HG03103 (cell line): ENCODE measurements around the gene NBAS.
"Not testable (repeated sequence)": the region's sequence is repeated elsewhere in the genome, so short reads cannot be mapped to it uniquely, and the experiment has no call there.

Experiments used
- ATAC-seq: cut with Tn5 transposase; IDR thresholded peaks from one replicate; pipeline ENCODE4 v1.9.1; 2021; ENCODE audit warnings: low read depth; ENCODE audit not compliant: unreplicated experiment

NBAS gene

DNA sequence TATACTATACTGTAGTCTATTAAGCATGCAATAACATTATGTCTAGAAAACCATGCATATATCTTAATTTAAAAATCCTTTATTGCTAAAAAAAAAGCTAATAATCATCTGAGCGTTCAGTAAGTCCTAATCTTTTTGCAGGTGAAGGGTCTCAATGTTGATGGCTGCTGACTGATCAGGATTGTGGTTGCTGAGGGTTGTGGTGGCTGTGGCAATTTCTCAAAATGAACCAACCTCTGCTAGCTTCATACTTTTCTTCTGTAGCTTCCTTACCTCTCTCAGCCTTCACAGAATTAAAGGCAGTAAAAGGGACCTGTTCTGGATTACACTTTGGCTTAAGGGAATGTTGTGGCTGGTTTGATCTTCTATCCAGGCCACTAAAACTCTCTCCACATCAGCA, 235.8 kb downstream of the NBAS start:
- ATAC-seq: no peak

DNA sequence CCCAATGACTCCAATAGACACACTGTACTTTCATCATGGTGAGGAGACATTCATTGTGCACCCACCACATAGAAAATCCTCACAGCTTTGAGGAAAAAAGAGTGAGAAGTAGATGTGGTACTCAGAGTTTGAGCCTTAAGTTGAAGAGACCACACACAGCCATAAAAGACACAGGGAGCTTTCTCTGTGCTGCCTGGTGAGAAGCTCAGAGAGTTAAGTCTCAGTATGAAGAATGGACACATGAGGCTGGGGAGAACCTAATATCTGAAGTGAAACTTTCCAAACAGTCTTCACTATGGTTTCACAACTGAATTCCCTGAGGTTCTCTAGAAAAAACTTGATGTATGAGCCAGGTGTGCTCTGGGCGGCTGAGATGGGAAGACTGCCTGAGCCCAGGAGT, 237.9 kb downstream of the NBAS start:
- no peak for ATAC-seq

GRCh38 chr2:15321481-15321880, 239.7 kb downstream of the NBAS start:
- ATAC-seq: not testable (repeated sequence)

GRCh38 chr2:15316370-15316814, 244.7 kb downstream of the NBAS start:
- no peak for ATAC-seq

GRCh38 chr2:15315411-15315810, 245.7 kb downstream of the NBAS start:
- no peak for ATAC-seq

DNA sequence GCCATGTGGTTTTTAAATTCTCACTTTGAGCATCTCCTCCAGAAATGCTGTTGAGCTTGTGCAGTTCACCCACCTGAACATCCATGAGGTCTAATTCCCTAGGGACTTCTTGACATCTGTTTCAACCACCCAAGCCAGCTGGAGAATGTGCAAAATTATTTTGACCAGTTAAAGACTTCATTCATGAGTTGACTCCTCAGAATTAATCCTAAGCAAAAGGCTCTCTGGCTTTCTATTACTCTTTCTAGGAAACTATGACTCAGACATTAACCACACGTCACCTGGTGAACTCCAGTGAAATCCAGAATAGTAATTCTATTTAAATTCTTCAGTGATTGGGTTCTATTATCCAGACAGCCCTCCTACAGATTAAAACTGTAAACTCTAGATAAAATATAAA, 247.5 kb downstream of the NBAS start:
- ATAC-seq: peak; percentile 69

- ATAC-seq: no peak
Measured at GRCh38 chr2:15311926-15312325, 249.2 kb downstream of the NBAS start.

DNA sequence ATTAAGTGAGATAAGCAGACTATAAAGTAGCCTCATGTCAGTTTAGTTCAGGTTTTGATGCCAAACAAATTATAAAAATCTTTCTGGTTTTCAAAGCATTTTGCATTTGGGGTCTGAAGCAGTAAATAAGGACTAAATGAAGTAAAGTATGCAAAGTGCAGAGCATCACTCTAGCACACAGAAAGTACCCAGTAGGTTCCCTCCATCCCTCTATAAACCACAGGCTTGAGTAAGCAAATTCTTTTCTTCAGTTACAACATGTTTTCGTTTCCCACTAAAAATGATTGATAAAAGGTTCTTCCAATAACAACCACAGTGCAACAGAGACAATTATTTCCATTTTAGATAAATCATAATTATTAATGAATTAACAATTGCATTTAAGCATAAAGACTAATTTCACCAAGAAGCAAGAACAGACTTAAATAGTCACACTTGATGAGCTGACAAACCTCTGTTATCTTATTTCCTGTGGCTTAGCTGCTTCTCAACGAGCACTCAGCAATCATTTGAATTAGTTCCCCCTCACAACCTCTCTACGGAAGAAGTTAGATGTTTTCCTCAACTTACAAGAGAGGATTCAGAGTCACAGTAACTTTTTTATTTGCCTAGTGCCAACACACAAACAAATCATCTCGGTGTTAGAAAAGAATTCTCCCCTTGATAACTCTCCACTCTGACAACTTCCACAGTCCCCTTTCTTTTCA, 249.8 kb downstream of the NBAS start:
- ATAC-seq: peak; percentile 41

DNA sequence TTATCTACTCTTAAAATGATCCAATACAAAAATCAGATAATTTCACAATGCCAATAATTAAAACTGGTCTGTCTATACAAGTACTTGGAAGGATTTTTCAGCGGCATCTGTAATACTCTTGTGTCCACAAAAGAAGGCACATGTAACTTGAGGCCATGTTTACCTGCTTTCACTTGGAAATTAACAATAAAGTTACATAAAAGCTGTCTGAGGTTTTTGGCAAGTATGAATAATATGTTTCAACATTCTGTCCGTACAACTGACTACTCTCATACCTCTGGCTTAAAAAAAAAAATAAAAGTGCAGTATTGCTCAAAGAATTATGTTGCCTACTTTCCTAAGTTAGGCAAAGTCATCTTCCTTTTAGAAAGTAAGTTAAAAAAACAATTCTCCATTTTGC, 253.6 kb downstream of the NBAS start:
- ATAC-seq: no peak

DNA sequence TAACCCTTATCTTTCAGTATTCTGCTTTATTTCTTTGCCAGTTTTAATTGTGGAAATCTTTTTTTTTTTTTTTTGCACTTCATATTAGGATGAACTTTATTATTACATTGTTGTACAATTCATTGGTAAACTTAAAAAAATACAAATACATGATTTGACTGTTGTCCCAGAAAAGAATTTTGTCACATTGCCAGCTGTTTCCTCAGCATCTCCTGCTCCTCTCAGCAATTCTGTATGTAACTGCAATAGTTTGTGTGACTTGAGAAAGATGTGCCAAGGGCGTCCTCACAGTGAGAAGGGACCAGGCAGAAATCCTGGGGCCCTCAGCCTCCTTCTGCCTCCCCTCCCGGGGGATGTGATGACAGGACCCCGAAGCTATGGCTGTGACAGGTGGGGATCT, 254.4 kb downstream of the NBAS start:
- ATAC-seq: no peak

DNA sequence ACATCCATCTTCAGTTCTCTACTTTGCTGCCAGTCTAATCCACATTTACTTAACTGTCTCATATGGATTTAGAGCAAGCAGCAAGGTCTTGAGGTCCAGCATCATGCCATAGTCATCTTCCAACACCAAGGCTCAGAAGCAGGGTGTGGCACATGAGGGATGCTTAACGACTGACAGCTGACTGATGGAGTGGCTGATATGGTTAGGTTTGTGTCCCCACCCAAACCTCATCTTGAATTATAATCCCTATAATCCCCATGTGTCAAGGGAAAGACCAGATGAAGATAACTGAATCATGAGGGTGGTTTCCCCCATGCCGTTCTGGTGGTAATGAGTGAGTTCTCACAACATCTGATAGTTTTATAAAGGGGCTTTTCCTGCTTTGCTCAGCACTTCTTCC, 257.3 kb downstream of the NBAS start:
- ATAC-seq: no peak

GRCh38 chr2:15302154-15302553, 259.0 kb downstream of the NBAS start:
- no peak for ATAC-seq

GRCh38 chr2:15300624-15301573, 260.2 kb downstream of the NBAS start:
- no peak for ATAC-seq

DNA sequence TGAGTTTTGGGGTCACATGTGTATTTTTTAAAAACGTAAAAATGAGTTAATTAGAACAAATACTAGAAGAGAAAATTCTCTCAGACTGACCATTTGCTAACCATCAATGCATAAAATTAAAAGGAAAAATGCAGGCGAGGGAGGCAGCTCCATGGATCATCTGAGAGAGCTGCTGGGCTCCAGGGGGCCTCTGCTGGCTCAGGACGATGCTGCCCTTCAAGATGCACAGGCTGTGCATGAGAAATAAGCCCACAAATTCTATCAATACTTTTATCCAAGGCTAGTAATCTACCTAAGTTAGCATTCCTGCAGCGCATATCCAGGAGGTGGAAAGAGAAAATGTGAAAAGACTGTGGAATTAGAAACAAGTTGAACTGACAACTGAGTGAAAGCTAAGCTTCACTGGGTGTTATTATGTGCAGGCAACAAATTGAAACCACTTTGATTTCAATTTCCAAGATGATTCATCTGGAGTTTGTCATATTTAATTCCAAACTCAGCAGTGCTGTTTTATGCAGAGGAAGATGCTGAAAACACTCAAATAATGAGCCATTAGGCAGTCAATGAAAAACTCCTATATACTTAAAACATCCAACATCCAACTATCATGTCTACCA, 261.1 kb downstream of the NBAS start:
- no peak for ATAC-seq

GRCh38 chr2:15298770-15299169, 262.4 kb downstream of the NBAS start:
- ATAC-seq: no peak

DNA sequence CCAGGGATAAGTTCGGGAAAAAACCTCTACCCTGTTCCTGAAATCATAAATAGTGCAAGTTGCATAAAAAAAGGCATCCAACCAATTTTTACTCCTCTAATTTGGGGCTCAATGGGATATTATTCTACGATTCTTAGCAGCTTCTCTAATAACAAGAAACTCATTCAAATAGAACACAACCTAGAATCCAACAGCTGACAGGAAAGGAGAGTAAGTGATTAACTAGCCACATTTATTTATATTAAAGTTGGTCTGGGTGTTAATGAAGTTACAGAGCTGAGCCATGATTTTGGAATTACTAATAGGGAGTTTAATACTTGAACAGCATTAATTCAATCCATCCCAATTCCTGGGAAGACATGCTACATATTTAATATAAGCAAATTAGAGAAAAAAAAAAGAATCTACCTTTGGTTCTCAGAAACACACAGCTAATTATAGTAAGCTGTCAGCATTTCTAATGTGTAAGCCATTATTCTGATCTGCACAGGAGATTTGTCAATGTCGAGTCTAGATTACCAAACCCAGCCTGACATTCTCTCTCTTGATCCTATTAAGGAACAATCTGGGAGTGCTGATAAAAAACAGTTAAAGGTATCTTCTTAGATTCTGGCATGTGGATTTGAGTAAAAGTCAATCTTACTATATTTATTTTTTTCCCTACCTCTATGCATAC, 267.7 kb downstream of the NBAS start:
- no peak for ATAC-seq

- no peak for ATAC-seq
Measured at GRCh38 chr2:15287447-15288184, 273.5 kb downstream of the NBAS start.

- no peak for ATAC-seq
Measured at GRCh38 chr2:15284614-15285013, 276.5 kb downstream of the NBAS start.

DNA sequence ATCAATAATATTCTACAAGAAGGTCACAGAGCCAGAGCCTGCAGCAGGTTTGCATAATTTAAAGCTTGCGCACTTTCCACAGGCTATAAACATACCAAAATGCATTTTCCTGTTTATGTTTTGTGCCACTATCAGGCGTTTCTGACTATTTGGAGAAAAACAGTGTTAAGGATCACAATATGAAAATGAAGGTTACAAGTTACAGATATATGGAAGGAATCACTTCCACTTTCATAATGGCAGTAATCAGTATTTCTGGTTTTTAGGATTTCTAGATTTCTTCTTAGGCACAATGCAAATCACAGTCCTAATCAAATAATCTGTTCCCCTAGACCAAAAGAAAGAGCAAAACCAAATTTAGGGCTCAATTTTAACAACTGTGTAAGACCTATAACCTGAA, 279.5 kb downstream of the NBAS start:
- ATAC-seq: no peak
